Hematopoietic multipotent progenitor cell treated with erythropoietin and hydrocortisone succinate and interleukin-3 and kit ligand, for 6 days (in vitro differentiated cells): ENCODE data around the gene TOP3A.

Experiments used
- DNase-seq: peaks from one replicate; pipeline ENCODE4 v3.0.0-alpha.2; 2015

TOP3A gene

DNA sequence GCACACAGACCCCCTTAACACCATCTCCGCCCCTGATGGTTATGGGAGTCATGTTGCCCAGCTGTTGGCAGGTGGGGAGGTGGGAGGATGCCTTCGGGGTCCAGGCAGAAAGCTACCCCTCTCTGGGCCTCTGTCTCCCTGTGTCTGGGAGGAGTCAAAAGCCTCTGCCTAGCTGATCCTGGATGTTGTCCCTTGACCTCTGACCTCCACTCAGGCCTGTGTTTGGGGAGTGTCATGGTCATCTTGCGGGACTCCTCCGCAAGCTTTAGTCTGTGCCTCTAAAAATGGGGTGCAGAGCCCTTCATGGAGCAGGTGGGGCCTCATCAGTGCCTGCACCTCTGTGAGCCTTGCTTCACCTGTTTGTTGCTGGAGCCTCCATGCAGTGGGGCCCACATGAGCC lies 85.5 kb downstream of the TOP3A start:
- DNase-seq: no peak

- DNase-seq: no peak
These were observed 86.6 kb downstream of the TOP3A start for GRCh38 chr17:18228176-18228682.

DNA sequence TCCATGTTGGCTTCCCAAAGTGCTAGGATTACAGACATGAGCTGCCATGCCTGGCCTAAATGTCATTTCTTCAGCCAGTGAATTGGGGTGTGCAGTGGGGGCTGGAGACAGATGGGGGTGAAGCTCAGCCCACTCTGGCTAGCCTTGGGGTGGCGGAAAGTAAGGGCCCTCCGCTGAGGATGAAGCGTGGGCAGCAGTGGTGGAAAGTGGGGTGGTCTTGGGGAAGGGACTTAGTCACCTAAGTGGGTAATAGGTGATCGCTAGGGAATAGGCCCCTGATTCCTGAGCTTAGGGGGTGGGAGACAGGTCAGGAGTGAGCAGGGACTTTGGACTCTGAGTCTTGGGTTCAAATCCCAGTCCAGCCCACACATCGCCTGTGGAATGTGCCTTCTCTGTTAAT lies 87.2 kb downstream of the TOP3A start:
- no peak for DNase-seq

DNA sequence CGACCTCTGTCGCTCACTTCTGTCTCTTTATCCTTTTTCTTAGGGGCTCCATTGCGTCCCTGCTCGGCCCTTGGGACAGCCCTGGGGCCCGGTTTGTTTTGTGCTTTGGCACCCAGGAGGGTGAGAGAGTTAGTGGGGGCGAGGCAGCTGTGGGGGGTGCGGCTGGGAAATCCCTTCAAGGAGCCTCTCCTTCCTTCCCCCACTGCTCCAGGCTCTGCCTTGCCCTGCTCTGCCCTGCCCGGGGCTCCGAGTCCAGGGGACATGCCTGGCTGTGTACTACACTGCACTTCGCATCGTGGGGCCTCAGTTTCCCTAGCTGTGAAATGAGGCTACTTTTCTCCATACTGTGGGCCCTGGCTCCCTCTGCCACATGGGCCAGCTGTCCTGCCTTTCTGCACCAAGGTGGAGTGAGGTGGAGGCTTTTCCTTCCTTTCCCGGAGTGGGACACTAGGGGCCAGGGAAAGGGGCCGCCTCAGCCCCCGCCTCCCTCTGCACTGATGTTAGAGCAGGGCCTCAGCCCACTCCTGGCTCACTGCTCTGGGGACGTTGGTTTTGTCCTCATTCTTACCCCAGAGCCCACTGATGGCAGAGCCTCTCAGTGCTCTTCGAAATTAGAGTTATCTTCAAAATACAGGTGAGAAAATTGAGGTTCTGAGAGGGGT lies 88.4 kb downstream of the TOP3A start:
- DNase-seq: no peak

DNA sequence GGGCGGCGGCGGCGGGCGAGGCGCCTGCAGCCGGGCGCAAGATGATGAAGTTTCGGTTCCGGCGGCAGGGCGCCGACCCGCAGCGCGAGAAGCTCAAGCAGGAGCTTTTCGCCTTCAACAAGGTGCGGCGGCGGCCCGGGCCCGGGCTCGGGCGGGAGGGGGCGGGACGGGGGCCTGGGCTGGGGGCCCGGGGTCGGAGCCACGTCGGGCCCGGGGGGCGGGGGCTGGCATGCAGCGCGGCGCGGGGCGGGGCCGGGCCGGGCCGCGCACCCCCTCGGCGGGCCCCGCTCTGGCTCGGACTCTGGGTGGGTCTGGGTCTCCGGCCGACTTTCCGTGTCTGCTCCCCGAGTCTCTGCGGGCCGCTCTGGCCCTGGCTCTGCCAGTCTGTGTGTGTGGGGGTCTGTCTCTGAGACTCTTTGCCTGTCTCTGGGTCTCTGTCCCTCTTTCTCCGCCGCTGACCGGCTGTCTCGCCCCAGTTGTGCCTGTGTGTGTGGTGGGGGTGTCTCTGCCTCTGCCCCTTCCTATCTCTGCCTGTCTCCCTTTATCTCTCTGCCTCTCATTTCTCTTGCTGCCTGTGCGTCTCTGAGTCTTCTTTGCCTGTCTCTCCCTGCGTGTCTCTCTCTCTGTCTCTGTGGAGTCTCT lies 89.0 kb downstream of the TOP3A start:
- DNase-seq: peak; percentile 58

DNA sequence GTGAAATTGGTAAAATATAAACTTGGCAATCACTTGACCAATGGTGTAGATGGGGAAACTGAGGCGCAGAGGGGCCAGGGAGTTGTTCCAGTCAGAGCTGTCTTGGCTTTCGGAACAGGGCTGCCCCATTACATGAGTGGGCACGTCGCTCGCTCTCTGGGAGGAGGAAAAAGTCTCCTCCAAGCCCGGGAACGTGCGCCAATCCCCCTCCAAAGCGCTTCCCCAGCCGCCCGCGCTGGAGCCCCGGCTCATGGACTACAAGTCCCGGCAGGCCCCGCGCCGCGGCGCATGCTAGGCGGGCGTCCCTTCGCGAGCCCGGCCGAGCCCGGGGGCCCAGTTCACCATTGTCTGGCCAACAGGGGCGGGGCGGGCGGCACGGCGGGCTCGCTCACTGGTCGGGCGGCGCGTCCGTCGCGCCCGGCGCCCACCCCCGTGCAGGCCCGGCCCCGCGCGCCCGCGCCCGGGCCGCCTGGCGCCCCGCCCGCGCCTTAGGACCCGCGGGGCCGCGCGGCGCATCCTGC lies 89.6 kb downstream of the TOP3A start, which contains the start of gene LLGL1:
LLGL1 (plus strand) TSS at position 515 of the 521 bp plus-strand sequence. CDS start 48 bp downstream, outside the sequence.
- peak; percentile 97 for DNase-seq

- no peak for DNase-seq
These were observed 90.2 kb downstream of the TOP3A start for GRCh38 chr17:18224387-18225120.

DNA sequence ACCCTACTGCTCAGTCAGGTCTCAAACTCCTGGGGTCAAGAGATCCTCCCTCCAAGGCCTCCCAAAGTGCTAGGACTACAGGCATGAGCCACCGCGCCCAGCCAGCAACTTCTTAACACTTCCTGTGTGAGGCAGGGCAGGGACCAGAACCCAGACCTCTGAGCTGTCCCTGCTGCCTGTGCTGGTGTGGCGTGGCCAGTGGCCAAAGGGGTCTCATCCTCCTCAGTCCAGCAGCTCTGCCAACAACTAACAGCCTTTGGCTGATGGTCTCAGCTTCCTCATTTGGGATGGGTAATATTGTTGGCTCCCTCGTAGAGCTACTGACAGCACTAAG lies 90.8 kb downstream of the TOP3A start:
- DNase-seq: no peak
